Measurements from ENCODE around the gene MYO3B. TPM values are rescaled to one million over a fixed set of nuclear protein-coding genes. Genes with fewer than 3 reads are reported as not detected.

Gene MYO3B
- polyA plus RNA-seq, 1 experiment = 0.10 TPM

- Histone ChIP-seq H3K9me3 (ENCODE audit: control insufficient read depth, insufficient read depth, low read length) (no peaks in the 10 kb centered on the region; the same call in 1 of the 2 replicates), H3K27ac (ENCODE audit: low read depth, low read length) (no peak overlapping the region), H3K27me3 (ENCODE audit: control insufficient read depth, insufficient read depth, low read length) (no peaks in the 10 kb centered on the region), H3K4me3 (ENCODE audit: low read depth, low read length) (no peak overlapping the region)
- ChIA-PET CTCF (no interaction called here), POLR2A (no interaction called here)
- no peak for TF ChIP-seq CTCF (IDR thresholded peaks at IDR 0.05; ENCODE audit: low read depth, low read length)
- no peak for DNase-seq (ENCODE audit: low read depth, low spot score)
These were observed 30.4 kb upstream of the MYO3B start for GRCh38 chr2:170147576-170147975.

- ChIA-PET POLR2A (interaction anchor here (0.5 kb wide), 1 partner anchor 93 kb away, joined by 4 read pairs; no protein-coding TSS in a partner anchor), CTCF (no interaction called here)
- no peak for DNase-seq (ENCODE audit: low read depth, low spot score)
- Histone ChIP-seq H3K27ac (ENCODE audit: low read depth, low read length) (no peak overlapping the region), H3K9me3 (ENCODE audit: control insufficient read depth, insufficient read depth, low read length) (no peaks in the 10 kb centered on the region; the same call in 1 of the 2 replicates), H3K27me3 (ENCODE audit: control insufficient read depth, insufficient read depth, low read length) (no peaks in the 10 kb centered on the region), H3K4me3 (ENCODE audit: low read depth, low read length) (no peak overlapping the region)
- TF ChIP-seq CTCF (IDR thresholded peaks at IDR 0.05; ENCODE audit: low read depth, low read length) = no peak
These were observed 29.8 kb upstream of the MYO3B start for GRCh38 chr2:170148161-170148560.

- TF ChIP-seq CTCF (IDR thresholded peaks at IDR 0.05; ENCODE audit: low read depth, low read length) = no peak
- Histone ChIP-seq H3K27me3 (ENCODE audit: control insufficient read depth, insufficient read depth, low read length) (no peaks in the 10 kb centered on the region), H3K4me3 (ENCODE audit: low read depth, low read length) (no peak overlapping the region), H3K27ac (ENCODE audit: low read depth, low read length) (no peak overlapping the region), H3K9me3 (ENCODE audit: control insufficient read depth, insufficient read depth, low read length) (no peaks in the 10 kb centered on the region; the same call in 1 of the 2 replicates)
- POLR2A ChIA-PET = no interaction called here
- no peak for DNase-seq (ENCODE audit: low read depth, low spot score)
- CTCF ChIA-PET = no interaction called here
These were observed 25.5 kb upstream of the MYO3B start for GRCh38 chr2:170152421-170152820.

- H3K27ac ChIP-seq (ENCODE audit: low read depth, low read length) = no peak overlapping the region
- no peaks in the 10 kb centered on the region for H3K27me3 ChIP-seq (ENCODE audit: control insufficient read depth, insufficient read depth, low read length)
- ChIA-PET POLR2A (no interaction called here), CTCF (interaction anchor here (0.7 to 1.2 kb wide), 2 partner anchors 64 to 710 kb away, joined by 3 to 4 read pairs; no protein-coding TSS in a partner anchor)
- TF ChIP-seq CTCF (IDR thresholded peaks at IDR 0.05; ENCODE audit: low read depth, low read length) = no peak
- H3K9me3 ChIP-seq (ENCODE audit: control insufficient read depth, insufficient read depth, low read length) = no peaks in the 10 kb centered on the region
- no peak for DNase-seq (ENCODE audit: low read depth, low spot score)
- H3K4me3 ChIP-seq (ENCODE audit: low read depth, low read length) = no peak overlapping the region
These were observed 22.8 kb upstream of the MYO3B start for GRCh38 chr2:170155022-170155722.

- Histone ChIP-seq H3K27ac (ENCODE audit: low read depth, low read length) (no peak overlapping the region), H3K4me3 (ENCODE audit: low read depth, low read length) (no peak overlapping the region), H3K27me3 (ENCODE audit: control insufficient read depth, insufficient read depth, low read length) (no peaks in the 10 kb centered on the region), H3K9me3 (ENCODE audit: control insufficient read depth, insufficient read depth, low read length) (no peaks in the 10 kb centered on the region)
- no peak for DNase-seq (ENCODE audit: low read depth, low spot score)
- TF ChIP-seq CTCF (IDR thresholded peaks at IDR 0.05; ENCODE audit: low read depth, low read length) = no peak
- ChIA-PET CTCF (interaction anchor here (1.2 kb wide), 1 partner anchor 63 kb away, joined by 4 read pairs; no protein-coding TSS in a partner anchor), POLR2A (no interaction called here)
These were observed 22.2 kb upstream of the MYO3B start for GRCh38 chr2:170155723-170156253.
